GM06990 (cell line): ENCODE measurements around the gene KLHL17.

Source experiments
- DNase-seq: peaks from one replicate; pipeline ENCODE4 v3.0.0-alpha.2; 2011; ENCODE audit not compliant: insufficient read length; ENCODE audit errors: extremely low read depth
- H3K27me3 ChIP-seq: replicated peaks from 2 replicates; pipeline ENCODE4 v1.6.0; 2011; ENCODE audit warnings: low read length; ENCODE audit not compliant: control insufficient read depth, insufficient read depth
- H3K36me3 ChIP-seq: 2 replicates; pipeline ENCODE4 v1.5.1; 2011; ENCODE audit warnings: low read length; ENCODE audit not compliant: control insufficient read depth, insufficient read depth
- H3K4me3 ChIP-seq: replicated peaks from 2 replicates; pipeline ENCODE4 v1.5.1; 2011; ENCODE audit warnings: low read depth, mild to moderate bottlenecking, control low read depth, low read length
- TF ChIP-seq, protein P1 (sequence below): IDR thresholded peaks from 2 replicates; pipeline ENCODE4 v1.5.1; 2011; ENCODE audit warnings: low read length, control low read depth, mild to moderate bottlenecking, inconsistent platforms; ENCODE audit not compliant: insufficient read depth, poor library complexity, severe bottlenecking

Gene KLHL17

GRCh38 chr1:925561-926421 is 34.6 kb upstream of the KLHL17 start:
- H3K27me3 ChIP-seq, result peaks cover 15% of the 10 kb centered on the region
- TF ChIP-seq, protein P1, sequence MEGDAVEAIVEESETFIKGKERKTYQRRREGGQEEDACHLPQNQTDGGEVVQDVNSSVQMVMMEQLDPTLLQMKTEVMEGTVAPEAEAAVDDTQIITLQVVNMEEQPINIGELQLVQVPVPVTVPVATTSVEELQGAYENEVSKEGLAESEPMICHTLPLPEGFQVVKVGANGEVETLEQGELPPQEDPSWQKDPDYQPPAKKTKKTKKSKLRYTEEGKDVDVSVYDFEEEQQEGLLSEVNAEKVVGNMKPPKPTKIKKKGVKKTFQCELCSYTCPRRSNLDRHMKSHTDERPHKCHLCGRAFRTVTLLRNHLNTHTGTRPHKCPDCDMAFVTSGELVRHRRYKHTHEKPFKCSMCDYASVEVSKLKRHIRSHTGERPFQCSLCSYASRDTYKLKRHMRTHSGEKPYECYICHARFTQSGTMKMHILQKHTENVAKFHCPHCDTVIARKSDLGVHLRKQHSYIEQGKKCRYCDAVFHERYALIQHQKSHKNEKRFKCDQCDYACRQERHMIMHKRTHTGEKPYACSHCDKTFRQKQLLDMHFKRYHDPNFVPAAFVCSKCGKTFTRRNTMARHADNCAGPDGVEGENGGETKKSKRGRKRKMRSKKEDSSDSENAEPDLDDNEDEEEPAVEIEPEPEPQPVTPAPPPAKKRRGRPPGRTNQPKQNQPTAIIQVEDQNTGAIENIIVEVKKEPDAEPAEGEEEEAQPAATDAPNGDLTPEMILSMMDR, result no peak
- no peak for DNase-seq
- no peaks in the 10 kb centered on the region for H3K36me3 ChIP-seq
- no peak overlapping the region for H3K4me3 ChIP-seq

GRCh38 chr1:927234-927633 is 33.1 kb upstream of the KLHL17 start:
- H3K27me3 ChIP-seq, result peaks cover 9% of the 10 kb centered on the region
- H3K4me3 ChIP-seq, result no peak overlapping the region
- TF ChIP-seq, protein P1, result no peak
- no peaks in the 10 kb centered on the region for H3K36me3 ChIP-seq
- DNase-seq, result no peak

- H3K36me3 ChIP-seq, result no peaks in the 10 kb centered on the region
- TF ChIP-seq, protein P1, result no peak
- peaks cover 9% of the 10 kb centered on the region for H3K27me3 ChIP-seq
- no peak overlapping the region for H3K4me3 ChIP-seq
- DNase-seq, result no peak
Measured at GRCh38 chr1:927748-928147, 32.6 kb upstream of the KLHL17 start.

- H3K27me3 ChIP-seq, result peaks cover 2% of the 10 kb centered on the region
- no peak overlapping the region for H3K4me3 ChIP-seq
- TF ChIP-seq, protein P1, result no peak
- DNase-seq, result no peak
- no peaks in the 10 kb centered on the region for H3K36me3 ChIP-seq
Measured at GRCh38 chr1:928825-929661, 31.3 kb upstream of the KLHL17 start.

DNA sequence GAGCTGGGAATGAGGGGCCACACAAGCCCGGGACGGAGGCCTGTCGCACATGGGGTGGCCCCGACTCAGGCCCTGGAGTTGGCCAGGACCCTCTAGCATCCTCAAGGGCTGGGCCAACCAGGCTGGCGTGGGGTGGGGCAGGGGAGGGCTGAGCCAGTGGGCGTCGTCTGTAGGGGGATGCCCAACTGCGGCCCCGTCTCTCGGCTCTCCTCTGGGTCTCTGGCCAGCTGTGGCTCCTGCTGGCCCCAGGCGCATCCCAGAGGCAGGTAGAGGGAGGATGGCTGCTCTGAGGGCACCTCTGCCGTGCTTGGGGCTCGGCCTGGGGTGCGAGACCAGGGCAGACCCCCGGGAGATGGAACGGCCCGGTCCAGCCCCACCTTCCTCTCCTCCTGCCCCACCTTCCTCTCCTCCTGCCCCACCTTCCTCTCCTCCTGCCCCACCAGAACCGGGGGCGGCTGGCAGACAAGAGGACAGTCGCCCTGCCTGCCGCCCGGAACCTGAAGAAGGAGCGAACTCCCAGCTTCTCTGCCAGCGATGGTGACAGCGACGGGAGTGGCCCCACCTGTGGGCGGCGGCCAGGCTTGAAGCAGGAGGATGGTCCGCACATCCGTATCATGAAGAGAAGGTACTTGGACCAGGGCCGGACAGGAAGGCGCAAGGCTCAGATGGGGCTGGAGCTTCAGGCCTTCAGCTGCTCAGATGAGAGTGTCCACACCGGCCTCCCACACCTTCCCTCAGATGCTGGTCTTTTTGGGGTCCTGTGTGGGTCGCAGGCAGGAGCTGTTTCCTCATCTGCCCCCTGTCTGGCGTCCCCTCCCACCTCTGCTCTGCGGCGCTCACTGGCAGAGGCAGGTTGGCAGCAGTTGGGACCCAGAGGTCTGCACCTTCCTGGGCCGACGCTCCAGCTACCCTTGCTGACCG is 30.4 kb upstream of the KLHL17 start:
- peaks cover 2% of the 10 kb centered on the region for H3K27me3 ChIP-seq
- H3K36me3 ChIP-seq, result no peaks in the 10 kb centered on the region
- H3K4me3 ChIP-seq, result no peak overlapping the region
- DNase-seq, result no peak
- TF ChIP-seq, protein P1, result no peak
